CD4-positive, alpha-beta T cell treated with Interleukin-6 at 100 ng/mL for 8 hours (primary cell): ENCODE data around the gene NUP188.

Source experiments
- DNase-seq: peaks from one replicate; pipeline ENCODE4 v3.0.0-alpha.2; 2020; ENCODE audit warnings: mixed read lengths, low spot score

NUP188 gene, protein sequence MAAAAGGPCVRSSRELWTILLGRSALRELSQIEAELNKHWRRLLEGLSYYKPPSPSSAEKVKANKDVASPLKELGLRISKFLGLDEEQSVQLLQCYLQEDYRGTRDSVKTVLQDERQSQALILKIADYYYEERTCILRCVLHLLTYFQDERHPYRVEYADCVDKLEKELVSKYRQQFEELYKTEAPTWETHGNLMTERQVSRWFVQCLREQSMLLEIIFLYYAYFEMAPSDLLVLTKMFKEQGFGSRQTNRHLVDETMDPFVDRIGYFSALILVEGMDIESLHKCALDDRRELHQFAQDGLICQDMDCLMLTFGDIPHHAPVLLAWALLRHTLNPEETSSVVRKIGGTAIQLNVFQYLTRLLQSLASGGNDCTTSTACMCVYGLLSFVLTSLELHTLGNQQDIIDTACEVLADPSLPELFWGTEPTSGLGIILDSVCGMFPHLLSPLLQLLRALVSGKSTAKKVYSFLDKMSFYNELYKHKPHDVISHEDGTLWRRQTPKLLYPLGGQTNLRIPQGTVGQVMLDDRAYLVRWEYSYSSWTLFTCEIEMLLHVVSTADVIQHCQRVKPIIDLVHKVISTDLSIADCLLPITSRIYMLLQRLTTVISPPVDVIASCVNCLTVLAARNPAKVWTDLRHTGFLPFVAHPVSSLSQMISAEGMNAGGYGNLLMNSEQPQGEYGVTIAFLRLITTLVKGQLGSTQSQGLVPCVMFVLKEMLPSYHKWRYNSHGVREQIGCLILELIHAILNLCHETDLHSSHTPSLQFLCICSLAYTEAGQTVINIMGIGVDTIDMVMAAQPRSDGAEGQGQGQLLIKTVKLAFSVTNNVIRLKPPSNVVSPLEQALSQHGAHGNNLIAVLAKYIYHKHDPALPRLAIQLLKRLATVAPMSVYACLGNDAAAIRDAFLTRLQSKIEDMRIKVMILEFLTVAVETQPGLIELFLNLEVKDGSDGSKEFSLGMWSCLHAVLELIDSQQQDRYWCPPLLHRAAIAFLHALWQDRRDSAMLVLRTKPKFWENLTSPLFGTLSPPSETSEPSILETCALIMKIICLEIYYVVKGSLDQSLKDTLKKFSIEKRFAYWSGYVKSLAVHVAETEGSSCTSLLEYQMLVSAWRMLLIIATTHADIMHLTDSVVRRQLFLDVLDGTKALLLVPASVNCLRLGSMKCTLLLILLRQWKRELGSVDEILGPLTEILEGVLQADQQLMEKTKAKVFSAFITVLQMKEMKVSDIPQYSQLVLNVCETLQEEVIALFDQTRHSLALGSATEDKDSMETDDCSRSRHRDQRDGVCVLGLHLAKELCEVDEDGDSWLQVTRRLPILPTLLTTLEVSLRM (N-terminal part only)

DNA sequence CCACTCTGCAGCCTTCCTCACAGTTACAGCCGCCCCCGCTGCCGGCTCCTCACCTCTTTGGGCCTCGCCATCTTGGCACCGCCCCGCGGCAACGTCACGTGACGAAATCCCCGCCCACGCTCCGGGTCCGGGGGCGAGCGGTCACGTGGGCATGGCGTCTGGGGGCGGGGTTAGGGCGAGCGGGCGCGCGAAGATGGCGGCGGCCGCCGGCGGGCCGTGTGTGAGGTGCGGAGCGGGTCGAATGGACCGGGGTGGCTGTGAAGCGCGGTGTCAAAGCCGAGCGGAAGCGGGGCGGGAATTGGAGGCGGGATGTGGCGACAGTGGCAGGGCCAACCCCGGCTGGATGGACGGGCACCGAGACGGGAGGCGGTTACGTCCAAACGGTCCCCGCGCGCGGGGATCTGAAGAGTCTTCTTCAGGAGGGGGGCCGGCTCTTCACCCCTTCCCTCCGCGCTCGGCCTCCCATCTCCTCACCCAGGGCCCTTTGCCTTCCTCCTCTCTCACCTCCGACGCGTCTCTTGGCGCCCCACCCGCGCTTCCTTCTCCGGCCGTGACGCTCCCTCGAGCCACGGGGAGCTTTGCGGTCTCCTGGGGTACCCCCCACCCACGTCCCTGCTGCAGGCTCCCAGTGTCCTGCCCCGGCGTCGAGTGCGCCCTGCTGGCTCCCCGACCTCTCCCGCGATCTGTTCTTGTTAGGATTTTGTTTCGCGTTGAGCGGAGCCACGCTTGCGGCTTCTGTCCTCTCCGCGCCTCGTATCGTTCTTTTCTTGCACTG lies at the start of gene NUP188, which contains the start of gene DOLK:
Gene NUP188, plus strand, starts transcription at position 173 of the 775 bp plus-strand sequence. Its CDS starts 21 bp downstream, at position 194.
Gene DOLK, minus strand, starts transcription at position 77 of the 775 bp plus-strand sequence. CDS start 300 bp downstream, outside the sequence.
- peak; percentile 96 for DNase-seq

DNA sequence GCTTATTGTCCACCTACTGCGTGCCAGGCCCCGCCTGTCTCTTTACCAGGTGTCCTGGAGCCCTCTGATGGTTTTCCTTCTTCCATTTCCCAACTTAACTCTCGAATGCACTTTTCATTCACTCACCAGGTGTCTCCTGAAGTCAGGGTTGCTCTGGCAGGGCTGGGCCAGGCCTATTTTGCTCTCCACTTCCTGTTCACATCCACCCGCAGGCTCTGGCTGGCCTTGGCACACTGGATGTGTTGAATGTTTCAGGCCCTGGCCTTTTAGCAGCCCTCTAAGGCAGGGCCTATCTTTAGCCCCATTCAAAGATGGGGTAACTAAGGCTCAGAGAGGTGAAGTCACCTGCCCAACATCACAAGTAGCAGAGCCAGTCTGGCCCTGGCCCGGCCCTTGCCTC lies 49.1 kb upstream of the NUP188 start:
- DNase-seq = no peak

DNA sequence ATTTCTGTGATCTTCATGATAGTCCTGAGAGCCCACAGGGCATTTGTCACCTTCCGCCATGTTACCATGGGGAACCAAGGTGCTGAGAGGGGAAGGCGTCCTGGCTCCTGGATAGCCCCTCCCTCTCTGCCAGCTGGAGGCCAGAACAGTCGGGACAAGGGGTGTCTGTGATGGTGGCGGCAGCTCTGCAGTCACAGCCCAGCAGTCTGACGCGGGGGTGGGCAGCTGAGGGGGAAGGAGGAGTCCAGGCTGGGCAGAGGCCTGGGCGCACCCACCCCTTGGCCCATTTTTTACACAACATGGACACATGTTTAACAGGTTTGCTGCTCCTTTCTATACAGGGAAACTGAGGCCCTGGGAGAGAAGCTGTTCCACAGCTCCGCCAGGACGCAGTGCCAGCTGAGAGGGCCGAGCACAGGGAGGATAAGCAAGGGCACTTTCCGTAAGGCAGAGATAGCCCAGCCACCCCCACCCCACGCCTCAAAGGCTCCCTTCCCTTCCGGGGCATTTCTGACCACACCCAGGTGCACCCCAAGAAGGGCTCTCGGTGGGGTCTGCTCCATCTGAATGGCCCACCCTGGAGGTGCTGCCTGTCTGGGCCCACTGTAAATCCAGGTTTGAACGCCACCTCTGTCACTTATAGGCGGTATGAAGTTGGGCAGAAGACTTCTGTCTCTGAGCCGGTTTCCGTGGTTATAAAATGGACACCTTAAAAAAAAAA lies 48.5 kb upstream of the NUP188 start:
- no peak for DNase-seq

DNA sequence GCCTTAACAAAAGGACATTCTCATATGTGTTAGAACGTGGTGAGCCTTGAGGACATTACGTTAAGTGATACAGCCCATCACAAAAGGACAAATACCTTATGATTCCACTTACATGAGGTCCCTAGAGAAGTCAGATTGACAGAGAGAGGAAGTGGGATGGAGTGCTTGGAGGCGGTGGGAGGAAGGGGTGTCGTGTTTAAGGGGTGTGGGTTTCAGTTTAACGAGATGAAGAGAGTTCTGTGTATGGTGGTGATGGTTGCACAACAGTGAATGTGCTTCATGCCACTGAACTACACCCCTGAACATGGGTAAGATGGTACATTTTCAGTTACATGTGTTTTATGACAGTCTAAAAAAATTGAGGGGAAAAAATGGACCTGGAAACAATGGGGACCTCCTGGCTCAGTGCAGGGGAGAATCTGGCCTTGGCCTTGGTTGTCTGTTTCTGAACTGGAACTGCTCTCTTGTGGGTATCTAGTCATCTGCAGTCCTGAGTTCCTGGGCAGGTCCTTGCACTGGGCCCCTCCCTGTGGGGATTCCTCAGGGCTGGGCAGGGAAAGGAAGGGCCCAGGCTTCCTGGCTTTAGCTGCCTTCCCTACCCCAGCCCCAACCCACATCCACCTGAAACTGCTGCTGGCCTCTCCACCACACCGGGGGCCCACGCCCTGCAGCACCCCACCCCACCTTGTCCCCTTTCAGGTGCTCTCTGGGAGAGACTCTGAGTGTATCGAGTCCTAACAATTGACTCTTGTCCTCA lies 47.8 kb upstream of the NUP188 start:
- peak; percentile 24 for DNase-seq

- no peak for DNase-seq
Observed at GRCh38 chr9:128901379-128901778, 46.1 kb upstream of the NUP188 start.

- no peak for DNase-seq
Observed at GRCh38 chr9:128901822-128902221, 45.7 kb upstream of the NUP188 start.

DNA sequence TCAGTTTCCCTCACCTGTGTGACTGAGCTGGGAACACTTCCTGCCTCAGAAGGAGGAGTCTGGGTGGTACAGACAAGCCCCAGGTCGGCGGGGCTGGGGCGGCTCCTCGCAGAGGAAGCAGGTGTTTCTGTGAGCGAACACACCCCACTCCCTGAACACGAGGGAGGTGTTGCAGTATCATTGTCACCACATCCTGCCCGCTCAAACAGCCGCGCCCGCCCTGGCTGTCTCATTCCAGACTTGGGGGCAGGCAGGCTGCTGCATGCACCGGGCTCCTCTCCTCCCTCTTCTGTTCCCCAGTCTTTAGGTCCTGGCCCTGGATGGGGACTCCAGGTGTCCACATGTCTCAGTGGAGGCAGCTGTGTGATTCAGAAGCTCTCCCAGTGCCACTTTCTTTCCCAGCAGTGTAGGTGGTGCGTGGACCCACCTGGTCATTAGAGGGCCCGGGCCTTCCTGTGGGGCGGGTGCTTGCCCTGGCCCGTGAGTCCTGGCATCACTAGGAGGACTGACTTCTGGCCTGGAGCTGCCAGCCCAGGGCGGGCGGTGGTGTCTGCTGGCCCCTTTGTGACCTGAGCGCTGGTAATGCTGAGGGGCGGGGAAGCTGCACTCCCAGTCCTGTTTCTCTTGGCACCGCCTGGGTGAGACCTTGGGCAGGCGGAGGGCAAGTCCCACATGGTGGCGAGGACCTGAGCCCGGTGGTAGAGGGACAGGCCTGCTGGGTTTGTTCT lies 45.0 kb upstream of the NUP188 start:
- peak; percentile 92 for DNase-seq

GRCh38 chr9:128903079-128903461 lies 44.4 kb upstream of the NUP188 start:
- DNase-seq = no peak

DNA sequence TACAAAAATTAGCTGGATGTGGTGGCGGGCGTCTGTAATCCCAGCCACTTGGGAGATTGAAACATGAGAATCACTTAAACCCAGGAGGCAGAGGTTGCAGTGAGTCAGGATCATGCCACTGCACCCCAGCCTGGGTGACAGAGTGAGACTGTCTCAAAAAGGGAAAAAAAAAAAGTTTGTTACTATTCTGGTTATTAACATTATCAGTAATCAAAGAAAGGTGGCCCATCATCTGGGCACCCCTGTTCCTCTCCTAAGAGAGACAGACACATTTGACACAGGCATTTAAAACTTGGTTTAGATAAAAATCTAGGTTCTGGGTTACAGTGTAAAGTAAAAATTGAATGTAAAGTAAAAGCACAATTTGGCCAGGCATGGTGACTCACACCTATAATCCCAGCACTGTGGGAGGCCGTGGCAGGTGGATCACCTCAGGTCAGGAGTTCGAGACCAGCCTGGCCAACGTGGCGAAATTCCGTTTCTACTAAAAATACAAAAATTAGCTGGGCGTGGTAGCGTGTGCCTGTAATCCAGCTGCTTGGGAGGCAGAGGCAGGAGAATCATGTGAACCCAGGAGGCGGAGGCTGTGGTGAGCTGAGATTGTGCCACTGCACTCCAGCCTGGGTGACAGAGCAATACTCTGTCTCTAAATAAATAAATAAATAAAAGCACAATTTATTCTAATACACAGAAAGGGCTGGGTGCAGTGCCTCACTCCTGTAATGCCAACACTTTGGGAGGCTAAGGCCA lies 43.5 kb upstream of the NUP188 start:
- no peak for DNase-seq

- DNase-seq = no peak
Observed at GRCh38 chr9:128905964-128906363, 41.5 kb upstream of the NUP188 start.

DNA sequence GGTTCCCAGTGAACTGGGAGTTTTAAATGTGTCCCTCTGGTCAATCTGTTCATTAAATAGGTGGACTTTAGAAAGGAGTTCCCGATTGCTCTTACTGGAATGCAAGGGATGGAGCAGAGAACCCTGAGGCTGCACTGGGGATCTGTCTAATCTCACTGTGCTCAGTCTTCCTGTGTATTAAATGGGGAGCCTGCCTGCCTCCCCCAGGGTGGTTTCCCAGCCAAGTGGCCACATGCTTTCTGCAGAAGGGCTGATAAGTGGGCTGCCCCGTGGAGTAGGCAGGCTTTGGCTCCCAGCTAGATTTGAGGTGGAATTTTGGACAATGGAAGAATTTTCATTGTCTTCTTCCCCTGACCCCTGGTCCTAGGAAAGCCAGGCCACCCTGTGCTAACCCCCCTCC lies 40.8 kb upstream of the NUP188 start:
- DNase-seq = no peak

DNA sequence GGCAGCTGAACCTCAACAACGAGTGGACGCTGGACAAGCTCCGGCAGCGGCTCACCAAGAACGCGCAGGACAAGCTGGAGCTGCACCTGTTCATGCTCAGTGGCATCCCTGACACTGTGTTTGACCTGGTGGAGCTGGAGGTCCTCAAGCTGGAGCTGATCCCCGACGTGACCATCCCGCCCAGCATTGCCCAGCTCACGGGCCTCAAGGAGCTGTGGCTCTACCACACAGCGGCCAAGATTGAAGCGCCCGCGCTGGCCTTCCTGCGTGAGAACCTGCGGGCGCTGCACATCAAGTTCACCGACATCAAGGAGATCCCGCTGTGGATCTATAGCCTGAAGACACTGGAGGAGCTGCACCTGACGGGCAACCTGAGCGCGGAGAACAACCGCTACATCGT lies 39.1 kb upstream of the NUP188 start:
- DNase-seq = no peak

- no peak for DNase-seq
Observed at GRCh38 chr9:128909859-128910258, 37.6 kb upstream of the NUP188 start.

DNA sequence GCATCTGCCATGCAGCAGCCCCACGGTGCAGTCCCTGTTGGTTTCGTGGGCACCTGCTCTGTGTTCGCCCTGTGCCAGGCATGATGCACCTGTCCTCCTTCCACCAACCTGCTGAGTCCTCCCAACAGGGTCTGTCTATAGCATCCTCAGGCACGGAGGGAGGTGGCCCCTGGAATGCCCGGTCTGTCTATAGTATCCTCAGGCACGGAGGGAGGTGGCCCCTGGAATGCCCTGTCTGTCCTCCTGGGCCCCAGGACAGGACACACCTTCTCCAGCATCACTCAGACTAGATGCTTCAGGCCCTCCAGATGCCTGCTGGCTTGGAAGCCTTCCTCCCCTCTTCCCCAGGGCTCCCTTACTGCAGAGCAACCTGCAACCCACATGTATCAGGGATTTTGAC lies 36.6 kb upstream of the NUP188 start:
- DNase-seq = no peak

DNA sequence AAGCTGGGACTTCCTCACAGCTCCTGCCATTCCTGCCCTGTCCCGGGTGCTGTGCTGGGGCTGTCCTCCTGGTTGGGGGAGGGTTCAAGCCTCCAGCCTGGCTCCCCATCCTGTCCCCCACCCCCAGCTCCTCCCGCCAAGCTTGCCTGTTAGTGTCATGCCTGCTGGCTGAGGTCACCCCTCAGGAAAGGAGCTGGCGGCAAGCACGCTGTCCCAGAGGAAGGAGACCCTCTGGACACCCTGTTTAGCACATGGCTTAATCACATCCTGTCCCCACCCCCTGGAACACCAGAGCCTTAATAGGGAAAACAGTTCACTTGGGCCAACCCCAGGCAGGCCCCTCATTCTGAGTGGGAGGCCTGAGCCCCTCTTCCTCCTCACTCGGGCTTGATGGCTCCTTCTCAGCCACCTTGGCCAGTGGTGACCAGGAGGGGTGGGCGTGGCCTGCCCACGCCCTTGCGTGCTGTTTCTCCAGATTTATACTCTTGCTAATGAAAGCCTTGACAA lies 35.9 kb upstream of the NUP188 start:
- no peak for DNase-seq

DNA sequence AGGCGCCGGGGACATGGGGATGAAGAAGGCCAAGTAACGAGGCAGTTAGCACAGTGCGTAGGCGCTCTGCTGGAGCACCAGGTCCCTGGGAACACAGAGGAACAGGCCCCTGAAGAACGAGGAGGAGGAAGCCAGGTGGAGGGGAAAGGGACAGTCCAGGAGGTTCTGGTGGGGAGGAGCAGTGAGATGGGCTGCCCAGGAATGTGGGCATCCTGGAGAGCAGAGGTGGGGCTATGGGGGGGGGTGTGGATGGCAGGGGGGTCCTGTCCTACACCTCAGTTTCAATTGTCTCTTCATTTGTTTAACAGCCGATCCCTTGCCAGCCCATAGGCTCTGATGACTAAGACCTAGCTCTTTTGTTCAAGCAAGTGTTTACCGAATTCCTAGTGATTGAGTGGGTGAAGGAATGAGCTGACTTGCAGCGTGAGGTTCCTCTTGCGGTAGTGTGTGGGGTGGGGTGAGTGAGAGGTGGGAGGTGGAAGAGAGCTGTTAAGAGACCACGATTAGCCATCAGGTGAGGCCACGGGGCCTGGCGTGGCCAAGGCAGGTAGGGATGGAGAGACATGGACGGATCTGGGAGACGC lies 35.1 kb upstream of the NUP188 start:
- DNase-seq = no peak

DNA sequence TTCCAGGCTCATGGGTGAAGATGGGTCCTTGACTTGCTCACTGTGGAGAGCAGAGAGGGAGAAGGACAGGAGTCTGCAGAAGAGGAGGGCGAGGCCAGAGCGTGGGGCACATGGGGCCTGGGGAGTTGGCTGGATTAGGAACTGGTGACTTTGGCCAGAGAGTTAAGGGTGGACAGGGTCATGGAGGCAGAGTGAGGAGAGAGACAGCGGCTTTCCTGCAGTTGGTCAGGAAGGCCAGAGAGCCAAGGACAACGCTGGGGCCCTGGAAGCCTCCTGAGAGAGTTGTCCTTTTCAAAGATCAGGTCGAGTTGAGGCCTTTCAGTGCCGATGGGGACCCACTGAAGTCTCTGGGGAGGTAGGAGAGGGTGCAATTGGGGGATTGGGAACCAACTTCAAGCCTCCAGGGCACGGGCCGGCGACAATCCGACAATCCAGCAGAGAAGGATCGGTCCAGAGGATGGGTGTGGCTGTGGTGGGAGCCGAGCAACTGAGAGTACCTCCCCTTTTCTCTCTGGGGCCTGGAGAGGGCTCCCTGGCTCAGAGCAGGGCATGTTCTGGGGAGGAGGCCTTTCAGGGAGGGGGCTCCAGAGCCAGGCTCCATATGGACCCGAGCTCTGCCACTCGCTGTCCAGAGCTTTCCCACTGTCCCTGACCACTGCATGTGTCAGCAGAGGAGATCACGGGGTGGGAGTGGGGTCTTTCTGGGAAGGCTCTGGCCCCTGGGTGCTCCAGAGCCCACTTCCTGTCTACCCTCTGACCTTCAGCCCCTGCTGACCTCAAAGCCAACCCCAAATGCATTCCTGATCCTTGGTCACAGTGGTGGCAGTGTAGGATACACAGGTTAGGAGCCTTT lies 34.2 kb upstream of the NUP188 start:
- no peak for DNase-seq
